GM23338 (cell line): ENCODE data around the gene PNPLA3. TPM values are rescaled to one million over a fixed set of nuclear protein-coding genes. Genes with fewer than 3 reads are reported as not detected.

Source experiments
- ATAC-seq: fragments of 200-7000 bp; cut with Tn5 transposase; 3 replicates; pipeline ENCODE4 v1.9.1; 2020
- DNase-seq: peaks from one replicate; pipeline ENCODE4 v3.0.0-alpha.2; 2015; ENCODE audit warnings: low spot score
- H2AFZ ChIP-seq: fragments of 200-600 bp; sonication (generic); 2 replicates; pipeline ENCODE4 v1.8.0; 2016; ENCODE audit warnings: antibody characterized with exemption, mild to moderate bottlenecking, moderate library complexity
- H3F3A ChIP-seq: fragments of 200-600 bp; sonication (generic); replicated peaks from 2 replicates; pipeline ENCODE4 v1.8.0; 2017; ENCODE audit warnings: antibody characterized with exemption, mixed run types, low read depth
- H3K27ac ChIP-seq: fragments of 200-600 bp; sonication (generic); 2 replicates; pipeline ENCODE4 v1.6.1; 2016; ENCODE audit warnings: low read depth
- H3K27me3 ChIP-seq: fragments of 200-600 bp; sonication (generic); 2 replicates; pipeline ENCODE4 v1.8.0; 2016; ENCODE audit warnings: mild to moderate bottlenecking, mixed run types, moderate library complexity; ENCODE audit not compliant: insufficient read depth
- H3K36me3 ChIP-seq: fragments of 200-600 bp; sonication (generic); 2 replicates; pipeline ENCODE4 v1.8.0; 2016; ENCODE audit warnings: mild to moderate bottlenecking; ENCODE audit not compliant: insufficient read depth
- H3K4me1 ChIP-seq: fragments of 200-600 bp; sonication (generic); 2 replicates; pipeline ENCODE4 v1.8.0; 2016; ENCODE audit warnings: mild to moderate bottlenecking, moderate library complexity; ENCODE audit not compliant: insufficient read depth
- H3K4me2 ChIP-seq: fragments of 200-600 bp; sonication (generic); 2 replicates; pipeline ENCODE4 v1.7.1; 2017; ENCODE audit warnings: mixed run types
- H3K4me3 ChIP-seq: fragments of 200-600 bp; sonication (generic); 2 replicates; pipeline ENCODE4 v1.6.1; 2016; ENCODE audit warnings: mixed run types
- H3K79me2 ChIP-seq: fragments of 200-600 bp; sonication (generic); replicated peaks from 2 replicates; pipeline ENCODE4 v1.8.0; 2017; ENCODE audit warnings: mild to moderate bottlenecking; ENCODE audit not compliant: insufficient read depth
- H3K9me2 ChIP-seq: fragments of 200-600 bp; sonication (generic); 2 replicates; pipeline ENCODE4 v1.8.0; 2017; ENCODE audit not compliant: insufficient read depth
- H4K20me1 ChIP-seq: fragments of 200-600 bp; sonication (generic); replicated peaks from 2 replicates; pipeline ENCODE4 v1.8.0; 2017; ENCODE audit warnings: mild to moderate bottlenecking; ENCODE audit not compliant: insufficient read depth
- H3K27ac Mint-ChIP-seq: 2 replicates; pipeline ENCODE4 v1.8.0; 2020; ENCODE audit warnings: inconsistent platforms, mild to moderate bottlenecking, moderate library complexity, mixed read lengths
- H3K27me3 Mint-ChIP-seq: 3 replicates; pipeline ENCODE4 v1.8.0; 2022; ENCODE audit warnings: low read depth, mild to moderate bottlenecking, moderate library complexity, mixed read lengths, inconsistent platforms; ENCODE audit not compliant: insufficient read depth, poor library complexity
- H3K36me3 Mint-ChIP-seq: 3 replicates; pipeline ENCODE4 v1.8.0; 2021; ENCODE audit warnings: low read depth, mild to moderate bottlenecking, inconsistent platforms, moderate library complexity, mixed read lengths
- H3K4me1 Mint-ChIP-seq: 3 replicates; pipeline ENCODE4 v1.8.0; 2020; ENCODE audit warnings: mild to moderate bottlenecking, inconsistent platforms, mixed read lengths
- H3K4me3 Mint-ChIP-seq: 3 replicates; pipeline ENCODE4 v1.8.0; 2021; ENCODE audit warnings: moderate library complexity, mild to moderate bottlenecking, inconsistent platforms, mixed read lengths
- H3K9me3 Mint-ChIP-seq: 3 replicates; pipeline ENCODE4 v1.8.0; 2020; ENCODE audit warnings: moderate library complexity, mild to moderate bottlenecking, inconsistent platforms, mixed read lengths
- CREB1 ChIP-seq: fragments of 250-450 bp; sonication (Bioruptor Pico); IDR thresholded peaks from 2 replicates; pipeline ENCODE4 v1.5.0; 2020; ENCODE audit warnings: low read depth, mild to moderate bottlenecking, moderate library complexity
- ETS1 ChIP-seq: IDR thresholded peaks from 2 replicates; pipeline ENCODE4 v1.6.1; 2016; ENCODE audit warnings: antibody characterized with exemption
- EZH2 ChIP-seq: fragments of 200-600 bp; sonication (generic); IDR thresholded peaks from one replicate; pipeline ENCODE4 v1.8.0; 2017; ENCODE audit warnings: antibody characterized with exemption, mild to moderate bottlenecking, low read depth; ENCODE audit not compliant: unreplicated experiment
- EZH2phosphoT487 ChIP-seq: fragments of 200-600 bp; sonication (generic); IDR thresholded peaks from one replicate; pipeline ENCODE4 v1.8.1; 2018; ENCODE audit warnings: antibody characterized with exemption; ENCODE audit not compliant: unreplicated experiment
- JUNB ChIP-seq: IDR thresholded peaks from one replicate; pipeline ENCODE4 v1.6.1; 2016; ENCODE audit warnings: antibody characterized with exemption; ENCODE audit not compliant: unreplicated experiment
- NANOG ChIP-seq: IDR thresholded peaks from 2 replicates; pipeline ENCODE4 v1.6.1; 2016; ENCODE audit warnings: antibody characterized with exemption, borderline replicate concordance
- POLR2AphosphoS5 ChIP-seq: IDR thresholded peaks from 2 replicates; pipeline ENCODE4 v1.6.1; 2016; ENCODE audit warnings: antibody characterized with exemption, low read depth
- STAT1 ChIP-seq: IDR thresholded peaks from one replicate; pipeline ENCODE4 v1.6.1; 2016; ENCODE audit warnings: antibody characterized with exemption; ENCODE audit not compliant: unreplicated experiment
- ZNF114 ChIP-seq: fragments of 250-450 bp; sonication (Bioruptor Pico); IDR thresholded peaks from 2 replicates; pipeline ENCODE4 v1.5.0; 2020; ENCODE audit warnings: mild to moderate bottlenecking, moderate library complexity
- polyA plus RNA-seq: library from polyadenylated mRNA; unstranded; fragments of >200 nt; fragmentation: Nextera tagmentation; extraction: Ambion mirVana; gene quantifications from 2 replicates; pipeline ENCODE4 v1.2.1, GENCODE V29; 2016
- total RNA-seq: library from RNA; depleted of rRNA; stranded (reverse); fragments of >200 nt; shearing (Covaris generic); gene quantifications from 2 replicates; pipeline ENCODE4 v1.2.3, GENCODE V29; 2014
- TF ChIP-seq, protein P1 (sequence below), 2 experiments: fragments of 200-600 bp in 1 of 2; sonication (generic) in 1 of 2; conservative IDR thresholded peaks; 2 replicates each; pipeline versions ENCODE4 v1.5.1 to v1.6.1; 2016 to 2017; ENCODE audit warnings: antibody characterized with exemption in 2 of 2, low read depth in 2 of 2, mild to moderate bottlenecking in 2 of 2, moderate library complexity in 1 of 2
- TF ChIP-seq, protein P2 (sequence below): fragments of 250-450 bp; sonication (Bioruptor Pico); IDR thresholded peaks from 2 replicates; pipeline ENCODE4 v1.5.0; 2020; ENCODE audit warnings: mild to moderate bottlenecking, moderate library complexity
- TF ChIP-seq, protein P3 (sequence below): IDR thresholded peaks from one replicate; pipeline ENCODE4 v1.6.1; 2018; ENCODE audit warnings: antibody characterized with exemption; ENCODE audit not compliant: unreplicated experiment

Gene PNPLA3
- total and polyA plus RNA-seq, 2 experiments from 2014 or later = 17.7 to 23.4 TPM

- no peak overlapping the region for H3K4me3 ChIP-seq
- peaks cover 15% of the 10 kb centered on the region for H3K9me3 Mint-ChIP-seq
- no peak overlapping the region for H3K4me3 Mint-ChIP-seq
- H2AFZ ChIP-seq = no peak overlapping the region
- H3K4me1 Mint-ChIP-seq = no peaks in the 10 kb centered on the region
- no peaks in the 10 kb centered on the region for H3K36me3 ChIP-seq
- DNase-seq = no peak
- no peak overlapping the region for H3K27ac ChIP-seq
- H3K27me3 ChIP-seq = no peaks in the 10 kb centered on the region
- no peaks in the 10 kb centered on the region for H4K20me1 ChIP-seq
- H3K27ac Mint-ChIP-seq = no peak overlapping the region
- peaks cover 3% of the 10 kb centered on the region for H3K27me3 Mint-ChIP-seq
- ATAC-seq = no peak
- no peaks in the 10 kb centered on the region for H3K9me2 ChIP-seq
- no peaks in the 10 kb centered on the region for H3F3A ChIP-seq
- peaks cover 11% of the 10 kb centered on the region for H3K36me3 Mint-ChIP-seq
- TF ChIP-seq EZH2phosphoT487 (no peak), ETS1 (no peak), JUNB (no peak), ZNF114 (CRISPR knock-in tag) (no peak), NANOG (no peak), EZH2 (no peak), STAT1 (no peak), POLR2AphosphoS5 (no peak), CREB1 (CRISPR knock-in tag) (no peak)
- TF ChIP-seq, protein P1, sequence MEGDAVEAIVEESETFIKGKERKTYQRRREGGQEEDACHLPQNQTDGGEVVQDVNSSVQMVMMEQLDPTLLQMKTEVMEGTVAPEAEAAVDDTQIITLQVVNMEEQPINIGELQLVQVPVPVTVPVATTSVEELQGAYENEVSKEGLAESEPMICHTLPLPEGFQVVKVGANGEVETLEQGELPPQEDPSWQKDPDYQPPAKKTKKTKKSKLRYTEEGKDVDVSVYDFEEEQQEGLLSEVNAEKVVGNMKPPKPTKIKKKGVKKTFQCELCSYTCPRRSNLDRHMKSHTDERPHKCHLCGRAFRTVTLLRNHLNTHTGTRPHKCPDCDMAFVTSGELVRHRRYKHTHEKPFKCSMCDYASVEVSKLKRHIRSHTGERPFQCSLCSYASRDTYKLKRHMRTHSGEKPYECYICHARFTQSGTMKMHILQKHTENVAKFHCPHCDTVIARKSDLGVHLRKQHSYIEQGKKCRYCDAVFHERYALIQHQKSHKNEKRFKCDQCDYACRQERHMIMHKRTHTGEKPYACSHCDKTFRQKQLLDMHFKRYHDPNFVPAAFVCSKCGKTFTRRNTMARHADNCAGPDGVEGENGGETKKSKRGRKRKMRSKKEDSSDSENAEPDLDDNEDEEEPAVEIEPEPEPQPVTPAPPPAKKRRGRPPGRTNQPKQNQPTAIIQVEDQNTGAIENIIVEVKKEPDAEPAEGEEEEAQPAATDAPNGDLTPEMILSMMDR (conservative IDR thresholded peaks at IDR 0.05; ENCODE audit: low read depth in 2 of 2) = no peak
- TF ChIP-seq, protein P2, sequence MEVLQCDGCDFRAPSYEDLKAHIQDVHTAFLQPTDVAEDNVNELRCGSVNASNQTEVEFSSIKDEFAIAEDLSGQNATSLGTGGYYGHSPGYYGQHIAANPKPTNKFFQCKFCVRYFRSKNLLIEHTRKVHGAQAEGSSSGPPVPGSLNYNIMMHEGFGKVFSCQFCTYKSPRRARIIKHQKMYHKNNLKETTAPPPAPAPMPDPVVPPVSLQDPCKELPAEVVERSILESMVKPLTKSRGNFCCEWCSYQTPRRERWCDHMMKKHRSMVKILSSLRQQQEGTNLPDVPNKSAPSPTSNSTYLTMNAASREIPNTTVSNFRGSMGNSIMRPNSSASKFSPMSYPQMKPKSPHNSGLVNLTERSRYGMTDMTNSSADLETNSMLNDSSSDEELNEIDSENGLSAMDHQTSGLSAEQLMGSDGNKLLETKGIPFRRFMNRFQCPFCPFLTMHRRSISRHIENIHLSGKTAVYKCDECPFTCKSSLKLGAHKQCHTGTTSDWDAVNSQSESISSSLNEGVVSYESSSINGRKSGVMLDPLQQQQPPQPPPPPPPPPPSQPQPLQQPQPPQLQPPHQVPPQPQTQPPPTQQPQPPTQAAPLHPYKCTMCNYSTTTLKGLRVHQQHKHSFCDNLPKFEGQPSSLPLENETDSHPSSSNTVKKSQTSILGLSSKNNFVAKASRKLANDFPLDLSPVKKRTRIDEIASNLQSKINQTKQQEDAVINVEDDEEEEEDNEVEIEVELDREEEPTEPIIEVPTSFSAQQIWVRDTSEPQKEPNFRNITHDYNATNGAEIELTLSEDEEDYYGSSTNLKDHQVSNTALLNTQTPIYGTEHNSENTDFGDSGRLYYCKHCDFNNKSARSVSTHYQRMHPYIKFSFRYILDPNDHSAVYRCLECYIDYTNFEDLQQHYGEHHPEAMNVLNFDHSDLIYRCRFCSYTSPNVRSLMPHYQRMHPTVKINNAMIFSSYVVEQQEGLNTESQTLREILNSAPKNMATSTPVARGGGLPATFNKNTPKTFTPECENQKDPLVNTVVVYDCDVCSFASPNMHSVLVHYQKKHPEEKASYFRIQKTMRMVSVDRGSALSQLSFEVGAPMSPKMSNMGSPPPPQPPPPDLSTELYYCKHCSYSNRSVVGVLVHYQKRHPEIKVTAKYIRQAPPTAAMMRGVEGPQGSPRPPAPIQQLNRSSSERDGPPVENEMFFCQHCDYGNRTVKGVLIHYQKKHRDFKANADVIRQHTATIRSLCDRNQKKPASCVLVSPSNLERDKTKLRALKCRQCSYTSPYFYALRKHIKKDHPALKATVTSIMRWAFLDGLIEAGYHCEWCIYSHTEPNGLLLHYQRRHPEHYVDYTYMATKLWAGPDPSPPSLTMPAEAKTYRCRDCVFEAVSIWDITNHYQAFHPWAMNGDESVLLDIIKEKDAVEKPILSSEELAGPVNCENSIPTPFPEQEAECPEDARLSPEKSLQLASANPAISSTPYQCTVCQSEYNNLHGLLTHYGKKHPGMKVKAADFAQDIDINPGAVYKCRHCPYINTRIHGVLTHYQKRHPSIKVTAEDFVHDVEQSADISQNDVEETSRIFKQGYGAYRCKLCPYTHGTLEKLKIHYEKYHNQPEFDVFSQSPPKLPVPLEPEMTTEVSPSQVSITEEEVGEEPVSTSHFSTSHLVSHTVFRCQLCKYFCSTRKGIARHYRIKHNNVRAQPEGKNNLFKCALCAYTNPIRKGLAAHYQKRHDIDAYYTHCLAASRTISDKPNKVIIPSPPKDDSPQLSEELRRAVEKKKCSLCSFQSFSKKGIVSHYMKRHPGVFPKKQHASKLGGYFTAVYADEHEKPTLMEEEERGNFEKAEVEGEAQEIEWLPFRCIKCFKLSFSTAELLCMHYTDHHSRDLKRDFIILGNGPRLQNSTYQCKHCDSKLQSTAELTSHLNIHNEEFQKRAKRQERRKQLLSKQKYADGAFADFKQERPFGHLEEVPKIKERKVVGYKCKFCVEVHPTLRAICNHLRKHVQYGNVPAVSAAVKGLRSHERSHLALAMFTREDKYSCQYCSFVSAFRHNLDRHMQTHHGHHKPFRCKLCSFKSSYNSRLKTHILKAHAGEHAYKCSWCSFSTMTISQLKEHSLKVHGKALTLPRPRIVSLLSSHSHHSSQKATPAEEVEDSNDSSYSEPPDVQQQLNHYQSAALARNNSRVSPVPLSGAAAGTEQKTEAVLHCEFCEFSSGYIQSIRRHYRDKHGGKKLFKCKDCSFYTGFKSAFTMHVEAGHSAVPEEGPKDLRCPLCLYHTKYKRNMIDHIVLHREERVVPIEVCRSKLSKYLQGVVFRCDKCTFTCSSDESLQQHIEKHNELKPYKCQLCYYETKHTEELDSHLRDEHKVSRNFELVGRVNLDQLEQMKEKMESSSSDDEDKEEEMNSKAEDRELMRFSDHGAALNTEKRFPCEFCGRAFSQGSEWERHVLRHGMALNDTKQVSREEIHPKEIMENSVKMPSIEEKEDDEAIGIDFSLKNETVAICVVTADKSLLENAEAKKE = no peak
- TF ChIP-seq, protein P3, sequence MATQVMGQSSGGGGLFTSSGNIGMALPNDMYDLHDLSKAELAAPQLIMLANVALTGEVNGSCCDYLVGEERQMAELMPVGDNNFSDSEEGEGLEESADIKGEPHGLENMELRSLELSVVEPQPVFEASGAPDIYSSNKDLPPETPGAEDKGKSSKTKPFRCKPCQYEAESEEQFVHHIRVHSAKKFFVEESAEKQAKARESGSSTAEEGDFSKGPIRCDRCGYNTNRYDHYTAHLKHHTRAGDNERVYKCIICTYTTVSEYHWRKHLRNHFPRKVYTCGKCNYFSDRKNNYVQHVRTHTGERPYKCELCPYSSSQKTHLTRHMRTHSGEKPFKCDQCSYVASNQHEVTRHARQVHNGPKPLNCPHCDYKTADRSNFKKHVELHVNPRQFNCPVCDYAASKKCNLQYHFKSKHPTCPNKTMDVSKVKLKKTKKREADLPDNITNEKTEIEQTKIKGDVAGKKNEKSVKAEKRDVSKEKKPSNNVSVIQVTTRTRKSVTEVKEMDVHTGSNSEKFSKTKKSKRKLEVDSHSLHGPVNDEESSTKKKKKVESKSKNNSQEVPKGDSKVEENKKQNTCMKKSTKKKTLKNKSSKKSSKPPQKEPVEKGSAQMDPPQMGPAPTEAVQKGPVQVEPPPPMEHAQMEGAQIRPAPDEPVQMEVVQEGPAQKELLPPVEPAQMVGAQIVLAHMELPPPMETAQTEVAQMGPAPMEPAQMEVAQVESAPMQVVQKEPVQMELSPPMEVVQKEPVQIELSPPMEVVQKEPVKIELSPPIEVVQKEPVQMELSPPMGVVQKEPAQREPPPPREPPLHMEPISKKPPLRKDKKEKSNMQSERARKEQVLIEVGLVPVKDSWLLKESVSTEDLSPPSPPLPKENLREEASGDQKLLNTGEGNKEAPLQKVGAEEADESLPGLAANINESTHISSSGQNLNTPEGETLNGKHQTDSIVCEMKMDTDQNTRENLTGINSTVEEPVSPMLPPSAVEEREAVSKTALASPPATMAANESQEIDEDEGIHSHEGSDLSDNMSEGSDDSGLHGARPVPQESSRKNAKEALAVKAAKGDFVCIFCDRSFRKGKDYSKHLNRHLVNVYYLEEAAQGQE = no peak
- H3K4me2 ChIP-seq = no peak overlapping the region
- no peaks in the 10 kb centered on the region for H3K79me2 ChIP-seq
- no peaks in the 10 kb centered on the region for H3K4me1 ChIP-seq
Observed at GRCh38 chr22:43878831-43879550, 44.6 kb upstream of the PNPLA3 start.
